GM12865 (cell line): Measurements from ENCODE around the gene AHSG.
"Not testable (repeated sequence)": the region's sequence is repeated elsewhere in the genome, so short reads cannot be mapped to it uniquely, and the experiment has no call there.

Experiments
- DNase-seq: peaks from one replicate; pipeline ENCODE4 v3.0.0; 2010; ENCODE audit warnings: low read depth
- H3K4me3 ChIP-seq: 2 replicates; pipeline ENCODE4 v1.5.1; 2011; ENCODE audit warnings: mild to moderate bottlenecking, low read depth, low read length, control low read depth
- TF ChIP-seq, protein P1 (sequence below): IDR thresholded peaks from 2 replicates; pipeline ENCODE4 v1.5.1; 2011; ENCODE audit warnings: low read length, control low read depth, low read depth, inconsistent platforms; ENCODE audit not compliant: insufficient read depth; ENCODE audit errors: missing control alignments

The AHSG gene

DNA sequence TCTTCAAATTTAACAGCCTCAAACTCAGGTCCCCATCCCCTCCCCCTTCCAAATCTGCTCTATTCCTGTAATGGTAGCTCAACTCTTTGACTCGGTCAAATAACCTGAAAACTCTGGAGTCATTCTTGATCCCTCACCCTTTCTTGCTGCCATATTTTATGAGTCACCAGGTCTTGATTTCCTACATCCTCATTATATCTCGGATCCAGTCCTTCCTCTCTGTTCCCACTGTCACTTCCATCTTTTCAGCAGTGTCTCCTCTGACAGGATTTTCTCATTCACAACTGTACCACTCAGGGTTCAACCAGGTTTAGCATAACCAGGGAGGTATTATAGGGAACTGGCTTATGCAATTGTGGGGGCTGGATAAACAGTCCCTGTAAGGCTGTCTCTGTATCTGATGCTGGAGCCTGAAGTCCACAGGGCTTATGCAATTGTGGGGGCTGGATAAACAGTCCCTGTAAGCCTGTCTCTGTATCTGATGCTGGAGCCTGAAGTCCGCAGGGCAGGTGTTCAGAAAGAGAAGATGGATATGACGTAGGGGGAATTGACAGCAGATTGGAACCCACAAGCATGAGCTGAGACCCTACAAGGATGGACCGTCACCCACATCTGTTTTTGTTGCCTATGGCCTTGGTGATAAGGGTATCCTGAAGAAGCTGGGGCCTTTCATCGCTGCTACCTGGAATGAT is 18.2 kb downstream of the AHSG start:
- no peak overlapping the region for H3K4me3 ChIP-seq
- DNase-seq = no peak
- TF ChIP-seq, protein P1, sequence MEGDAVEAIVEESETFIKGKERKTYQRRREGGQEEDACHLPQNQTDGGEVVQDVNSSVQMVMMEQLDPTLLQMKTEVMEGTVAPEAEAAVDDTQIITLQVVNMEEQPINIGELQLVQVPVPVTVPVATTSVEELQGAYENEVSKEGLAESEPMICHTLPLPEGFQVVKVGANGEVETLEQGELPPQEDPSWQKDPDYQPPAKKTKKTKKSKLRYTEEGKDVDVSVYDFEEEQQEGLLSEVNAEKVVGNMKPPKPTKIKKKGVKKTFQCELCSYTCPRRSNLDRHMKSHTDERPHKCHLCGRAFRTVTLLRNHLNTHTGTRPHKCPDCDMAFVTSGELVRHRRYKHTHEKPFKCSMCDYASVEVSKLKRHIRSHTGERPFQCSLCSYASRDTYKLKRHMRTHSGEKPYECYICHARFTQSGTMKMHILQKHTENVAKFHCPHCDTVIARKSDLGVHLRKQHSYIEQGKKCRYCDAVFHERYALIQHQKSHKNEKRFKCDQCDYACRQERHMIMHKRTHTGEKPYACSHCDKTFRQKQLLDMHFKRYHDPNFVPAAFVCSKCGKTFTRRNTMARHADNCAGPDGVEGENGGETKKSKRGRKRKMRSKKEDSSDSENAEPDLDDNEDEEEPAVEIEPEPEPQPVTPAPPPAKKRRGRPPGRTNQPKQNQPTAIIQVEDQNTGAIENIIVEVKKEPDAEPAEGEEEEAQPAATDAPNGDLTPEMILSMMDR = no peak

DNA sequence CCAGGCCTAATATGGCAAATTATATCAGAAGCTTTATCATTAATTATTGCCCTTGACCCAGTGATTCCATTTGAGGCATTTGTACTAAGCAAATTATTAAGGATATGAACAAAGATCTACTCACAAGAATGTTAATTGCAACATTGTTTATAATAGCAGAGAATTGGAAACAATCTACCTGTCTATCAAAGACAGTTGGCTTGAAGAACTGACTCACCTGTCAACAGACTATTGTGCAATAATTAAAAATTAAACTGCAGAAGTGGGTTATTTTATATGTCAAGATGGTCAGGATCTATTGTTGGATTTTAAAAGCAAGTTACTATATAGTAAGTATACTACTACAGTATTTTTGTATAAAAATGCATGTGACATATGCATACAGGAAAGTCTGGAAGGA is 20.6 kb downstream of the AHSG start:
- TF ChIP-seq, protein P1 = no peak
- no peak overlapping the region for H3K4me3 ChIP-seq
- no peak for DNase-seq

DNA sequence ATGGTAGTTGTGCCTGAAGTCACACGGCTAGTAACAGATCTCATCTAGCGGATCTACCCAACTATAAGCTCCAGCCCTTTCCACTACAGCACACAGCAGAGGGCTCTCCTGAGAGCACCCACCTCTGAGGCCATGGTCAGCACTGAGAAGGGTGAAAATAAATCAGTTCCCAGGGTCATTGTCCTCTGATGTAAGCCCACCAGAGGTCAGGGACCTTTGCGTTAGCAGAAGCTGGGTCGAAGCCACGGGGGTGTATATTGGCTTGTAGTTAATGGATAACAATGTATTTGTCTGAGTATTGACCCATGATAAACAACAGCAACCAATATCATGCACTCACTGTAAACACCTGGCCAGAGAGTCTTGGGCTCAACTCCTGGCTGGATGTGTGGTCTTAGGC is 21.3 kb downstream of the AHSG start:
- DNase-seq, H3K4me3 ChIP-seq: not testable (repeated sequence)

DNA sequence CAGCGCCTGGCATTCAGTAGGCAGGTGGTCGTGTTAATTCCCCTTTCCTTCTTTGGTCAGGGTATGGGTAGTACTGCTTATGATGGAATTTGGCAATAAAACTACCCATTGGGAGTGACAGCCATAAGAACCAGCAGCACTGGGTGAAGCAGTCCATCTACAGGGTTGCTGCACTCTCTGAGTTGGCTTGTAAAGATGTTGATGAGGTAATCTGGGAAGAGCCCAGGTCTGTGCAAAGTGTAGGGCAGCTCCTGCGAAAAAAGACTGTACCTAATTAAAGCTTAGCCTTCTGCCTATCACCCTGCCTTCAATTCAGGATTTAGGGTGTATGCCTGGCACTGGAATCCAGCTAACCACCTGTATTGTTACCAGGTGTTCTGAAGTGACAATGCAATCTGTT is 22.7 kb downstream of the AHSG start:
- no peak overlapping the region for H3K4me3 ChIP-seq
- TF ChIP-seq, protein P1 = no peak
- no peak for DNase-seq

DNA sequence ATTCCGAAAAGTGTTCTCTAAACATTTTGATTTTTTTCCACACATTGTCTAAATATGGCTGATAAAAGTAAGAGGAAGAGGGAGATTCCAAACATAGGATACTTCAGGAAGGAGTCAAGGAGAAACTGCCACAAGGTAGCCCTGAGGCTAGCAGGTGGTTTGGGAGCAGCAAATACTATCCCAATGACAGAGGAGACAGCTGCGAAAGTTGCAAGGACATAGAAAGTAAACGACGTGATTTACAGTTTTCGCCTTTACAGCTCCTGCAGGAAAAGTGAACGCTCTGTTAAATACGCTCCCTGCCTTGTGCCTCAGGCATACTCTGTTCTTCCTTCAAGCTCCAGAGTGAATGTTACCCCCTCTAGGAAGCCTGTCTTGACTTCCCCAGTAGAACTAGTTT is 23.7 kb downstream of the AHSG start:
- H3K4me3 ChIP-seq = no peak overlapping the region
- no peak for DNase-seq
- TF ChIP-seq, protein P1 = no peak

DNA sequence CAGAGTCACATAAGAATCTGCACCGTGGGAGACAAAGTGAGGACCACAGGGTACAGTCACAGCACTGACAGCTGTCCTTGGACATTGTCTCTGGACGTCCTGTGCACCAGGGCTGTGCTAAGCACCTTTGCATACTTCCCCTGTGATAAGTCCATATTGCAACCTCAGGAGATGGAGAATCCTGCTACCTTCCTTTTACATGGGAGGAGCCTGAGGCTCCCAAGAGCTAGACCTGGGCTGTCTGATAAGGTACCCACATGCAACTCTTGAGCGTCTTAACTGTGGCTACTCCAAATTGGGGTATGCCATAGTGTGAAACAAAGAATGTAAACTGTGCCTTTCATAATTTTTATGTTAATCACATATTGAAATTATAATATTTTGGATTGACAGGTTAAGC is 24.8 kb downstream of the AHSG start:
- TF ChIP-seq, protein P1 = no peak
- no peak overlapping the region for H3K4me3 ChIP-seq
- no peak for DNase-seq

DNA sequence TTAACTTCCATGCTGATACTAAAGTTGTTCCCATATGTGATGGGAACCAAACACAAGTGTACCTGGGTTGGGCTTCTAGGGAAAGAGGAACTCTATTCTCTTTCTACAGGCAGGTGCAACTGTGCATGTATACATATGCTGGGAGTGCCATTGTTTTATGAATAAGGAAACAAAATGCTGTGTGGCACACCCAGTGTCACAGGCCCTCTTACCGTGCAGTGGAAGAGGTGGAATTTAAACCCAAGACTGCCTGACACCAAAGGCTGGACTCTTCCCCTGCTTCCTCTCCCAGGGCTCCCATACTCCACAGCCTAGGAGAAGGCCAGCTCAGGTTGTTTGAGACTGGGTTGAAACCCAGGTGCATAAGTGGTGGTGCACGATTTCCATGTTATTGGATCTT is 25.4 kb downstream of the AHSG start:
- no peak overlapping the region for H3K4me3 ChIP-seq
- DNase-seq = no peak
- TF ChIP-seq, protein P1 = no peak
